HG03342 (cell line): ENCODE measurements around the gene KCNAB1.
A peak's percentile ranks its signal among the peaks of the same experiment; 100 is the strongest.

Source experiments
- ATAC-seq: cut with Tn5 transposase; IDR thresholded peaks from one replicate; pipeline ENCODE4 v1.9.1; 2021; ENCODE audit warnings: mild to moderate bottlenecking, moderate library complexity; ENCODE audit not compliant: unreplicated experiment

KCNAB1 gene

GRCh38 chr3:156479604-156480003 lies 359.2 kb downstream of the KCNAB1 start:
- ATAC-seq = no peak

DNA sequence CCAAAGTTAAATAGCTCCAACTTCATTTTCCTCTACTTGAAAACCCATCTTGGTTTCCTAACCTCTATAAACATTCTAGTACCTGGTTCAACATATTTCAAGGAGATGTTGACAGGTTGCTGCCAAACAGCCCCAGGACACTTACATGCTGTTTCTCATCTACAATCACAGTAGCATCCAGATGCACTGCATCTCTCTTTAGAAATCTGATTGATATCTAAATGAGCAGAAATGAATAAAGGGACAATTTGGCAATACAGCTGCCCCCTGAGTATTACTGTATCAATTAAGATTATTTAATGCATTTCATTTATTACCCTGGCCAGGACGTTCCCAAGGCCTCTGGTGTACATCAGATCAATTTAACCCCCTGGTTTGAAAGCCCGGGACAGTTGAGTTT lies 360.6 kb downstream of the KCNAB1 start:
- ATAC-seq = no peak

DNA sequence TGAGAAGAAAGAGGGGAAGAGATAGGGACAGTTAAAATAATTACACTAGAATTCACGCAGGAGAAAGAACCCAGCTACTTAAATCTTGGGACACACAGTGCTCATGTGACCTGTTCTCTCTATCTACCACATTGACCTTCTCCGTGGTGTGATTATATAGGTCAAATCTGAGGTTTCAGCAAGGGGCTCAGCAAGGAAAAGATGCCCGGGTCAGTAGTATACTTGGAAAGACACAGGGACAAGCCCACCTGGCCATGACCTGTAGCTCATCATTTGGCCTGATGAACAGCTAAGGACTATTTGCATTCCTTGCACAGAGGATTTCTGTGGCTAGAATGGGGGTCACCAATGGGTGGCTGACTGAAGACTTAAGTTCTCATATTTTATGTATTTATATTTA lies 362.6 kb downstream of the KCNAB1 start:
- ATAC-seq = peak; percentile 11

DNA sequence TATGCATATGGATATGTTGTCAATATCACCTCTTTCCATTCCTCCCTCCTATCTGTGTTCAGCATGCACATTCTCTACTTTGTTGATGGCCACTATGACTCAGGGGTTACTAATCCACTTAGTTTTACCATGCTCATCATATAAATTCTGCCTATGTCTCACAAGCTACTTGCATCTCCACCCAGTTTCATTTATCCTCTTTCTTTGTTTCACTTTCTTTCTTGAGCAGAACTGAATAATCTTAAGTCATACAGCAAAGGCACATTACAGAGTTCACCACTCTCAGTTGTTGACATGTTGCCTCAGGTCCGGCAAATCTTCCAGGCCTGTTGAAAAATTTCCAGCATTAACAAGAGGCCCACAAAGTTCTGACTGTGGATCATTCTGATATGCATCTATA lies 363.0 kb downstream of the KCNAB1 start:
- ATAC-seq = peak; percentile 89

- peak; percentile 81 for ATAC-seq
Observed at GRCh38 chr3:156483961-156484787, 363.8 kb downstream of the KCNAB1 start.

- no peak for ATAC-seq
Observed at GRCh38 chr3:156488767-156489166, 368.4 kb downstream of the KCNAB1 start.

- ATAC-seq = no peak
Observed at GRCh38 chr3:156489462-156489911, 369.1 kb downstream of the KCNAB1 start.

DNA sequence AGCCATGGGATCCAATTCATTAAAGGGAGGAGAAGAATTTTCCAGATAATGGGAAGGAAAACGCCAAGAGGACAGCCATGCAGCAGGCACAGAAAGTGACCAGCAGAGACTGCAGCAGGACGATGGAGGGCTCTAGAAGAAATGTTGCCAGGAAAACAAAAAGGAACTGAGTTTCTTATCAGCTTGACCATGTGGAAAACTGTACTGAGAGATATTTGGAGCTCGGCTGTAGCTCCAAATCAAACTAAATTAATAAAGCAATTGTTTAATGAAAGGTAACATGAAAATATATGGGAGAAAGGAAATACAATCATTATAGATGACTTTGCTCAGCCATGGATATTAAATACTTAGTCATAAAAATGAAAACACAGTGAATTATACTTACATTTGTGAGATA lies 370.8 kb downstream of the KCNAB1 start:
- no peak for ATAC-seq

DNA sequence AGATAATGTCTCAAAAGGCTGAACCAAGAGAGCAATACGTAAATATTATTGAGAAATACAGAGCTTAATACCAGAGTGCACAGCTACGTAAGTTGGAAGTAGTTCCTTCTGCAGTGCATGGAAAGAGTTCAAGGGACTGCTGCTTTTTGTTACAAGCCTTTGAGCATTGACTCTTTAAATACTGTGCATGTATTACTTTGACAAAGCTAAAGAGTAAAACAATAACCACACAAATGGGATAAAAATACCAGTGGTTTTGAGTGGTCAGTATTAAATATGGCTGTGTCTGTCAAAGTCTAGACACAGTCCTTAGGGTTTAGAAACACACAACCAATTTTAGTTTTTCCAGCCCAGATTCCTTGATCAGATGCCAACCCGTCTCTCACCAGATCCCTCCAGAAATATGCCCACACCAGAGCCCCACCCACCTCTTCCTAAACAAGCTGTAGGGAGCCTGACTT lies 372.5 kb downstream of the KCNAB1 start:
- no peak for ATAC-seq

DNA sequence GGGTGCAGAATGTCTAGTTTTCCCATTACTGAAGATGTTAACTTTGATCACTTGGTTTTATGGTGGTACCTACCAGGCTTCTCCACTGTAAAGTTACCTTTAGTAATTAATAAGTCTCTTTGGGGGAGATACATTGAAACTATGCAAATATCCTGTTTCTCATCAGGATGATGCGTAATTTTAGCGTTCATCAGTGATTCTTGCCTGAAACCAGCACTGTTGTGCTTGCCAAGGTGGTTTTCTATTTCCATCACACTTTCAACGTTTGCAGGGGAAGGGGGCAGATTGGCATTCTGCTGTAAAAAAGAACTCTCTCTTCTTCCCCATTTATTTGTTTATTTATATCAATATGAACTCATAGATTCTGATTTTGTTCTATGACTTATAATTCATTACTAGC lies 373.5 kb downstream of the KCNAB1 start:
- ATAC-seq = no peak

GRCh38 chr3:156495816-156496215 lies 375.4 kb downstream of the KCNAB1 start:
- ATAC-seq = no peak

DNA sequence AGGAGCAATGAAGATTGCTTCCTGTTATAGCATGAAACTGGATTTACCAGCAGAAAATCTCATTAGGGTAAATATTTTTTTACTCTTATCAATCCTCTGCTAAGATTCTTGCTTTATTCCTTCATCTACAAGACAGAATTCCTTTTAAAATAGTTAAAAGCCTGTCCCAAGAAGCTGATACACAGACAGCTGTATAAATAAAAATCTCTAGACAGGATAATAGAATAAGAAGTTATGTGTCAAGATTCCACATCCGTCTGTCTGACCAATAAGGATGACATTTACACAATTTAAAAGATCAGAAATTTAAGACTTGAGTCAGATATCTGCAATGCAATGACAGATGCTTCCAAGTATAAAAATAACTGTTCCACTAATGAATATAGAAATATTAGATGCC lies 376.9 kb downstream of the KCNAB1 start:
- ATAC-seq = no peak

DNA sequence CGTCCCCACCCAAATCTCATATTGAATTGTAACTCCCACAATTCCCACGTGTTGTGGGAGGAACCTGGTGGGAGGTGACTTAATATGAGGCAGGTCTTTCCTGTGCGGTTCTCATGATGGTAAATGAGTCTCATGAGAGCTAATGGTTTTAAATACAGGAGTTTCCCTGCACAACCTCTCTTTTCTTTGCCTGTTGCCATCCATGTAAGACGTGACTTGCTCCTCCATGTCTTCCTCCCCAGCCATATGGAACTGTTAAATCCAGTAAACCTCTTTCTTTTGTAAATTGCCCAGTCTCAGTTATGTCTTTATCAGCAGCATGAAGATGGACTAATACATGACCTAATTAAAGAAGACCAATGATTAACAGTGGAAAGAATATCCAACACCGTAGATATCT lies 377.9 kb downstream of the KCNAB1 start:
- ATAC-seq = no peak

DNA sequence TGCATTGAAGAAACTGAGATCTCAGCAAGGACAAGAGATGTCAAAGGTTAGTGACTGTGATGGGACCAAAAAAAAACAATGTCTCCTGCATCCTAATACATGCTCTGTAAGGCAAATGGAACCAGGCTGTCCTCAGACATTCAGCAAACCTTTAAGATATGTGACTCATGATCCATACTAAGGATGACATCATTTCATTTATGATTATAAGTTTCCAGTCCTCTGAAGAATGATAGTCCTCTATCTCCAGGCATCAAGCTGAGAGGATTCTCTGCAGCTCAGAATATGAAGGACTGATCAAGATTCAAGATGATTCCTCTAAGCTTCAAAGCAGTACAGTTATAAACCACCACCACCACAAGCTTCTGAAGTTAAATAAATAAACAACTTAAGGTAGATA lies 386.9 kb downstream of the KCNAB1 start:
- no peak for ATAC-seq

DNA sequence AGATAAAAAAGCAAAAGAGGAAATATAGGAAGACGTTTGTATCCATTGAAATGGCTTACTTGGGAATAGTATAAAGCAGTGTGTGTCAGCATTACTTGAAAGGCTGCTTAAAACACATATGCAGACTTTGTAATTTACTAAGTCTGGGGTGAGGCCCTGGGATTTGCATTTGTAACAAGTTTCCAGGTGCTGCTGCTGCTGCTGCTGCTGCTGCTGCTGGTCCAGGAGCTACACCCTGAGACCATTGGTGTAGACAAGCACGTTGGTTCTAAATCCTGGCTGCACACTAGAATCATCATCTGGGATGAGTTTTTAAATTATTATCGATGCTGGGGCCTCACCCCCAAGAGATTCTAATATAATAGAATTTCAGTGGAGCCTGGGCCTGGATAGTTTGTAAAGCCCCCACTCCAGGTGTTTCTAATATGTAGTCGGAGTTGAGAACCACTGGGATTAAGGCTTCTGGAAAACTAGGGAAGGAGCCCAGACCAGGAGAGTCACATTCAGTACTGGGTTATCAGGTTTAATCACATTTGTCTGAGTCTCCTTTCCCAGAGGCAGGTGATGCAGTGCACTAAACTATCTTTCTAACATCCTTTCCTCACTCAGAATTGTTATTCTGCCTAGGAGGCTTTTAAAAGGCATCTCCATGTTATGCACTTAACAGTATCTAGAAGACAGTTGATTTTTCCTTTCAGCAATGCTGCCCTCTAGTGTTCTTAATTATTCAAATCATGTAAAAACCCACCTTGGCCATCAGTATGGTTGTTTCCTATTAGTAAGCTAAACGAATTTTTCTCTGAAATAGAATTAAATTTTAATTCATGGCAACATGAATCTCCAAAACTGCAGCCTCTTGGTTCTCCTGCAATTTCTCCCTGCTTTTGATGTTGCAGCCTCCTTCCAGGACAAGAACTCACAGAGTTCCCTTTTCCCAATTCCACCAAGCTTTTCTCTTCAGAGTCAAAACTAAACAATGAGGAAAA lies 389.1 kb downstream of the KCNAB1 start:
- peak; percentile 89 for ATAC-seq

- no peak for ATAC-seq
Observed at GRCh38 chr3:156511987-156512677, 391.8 kb downstream of the KCNAB1 start.

DNA sequence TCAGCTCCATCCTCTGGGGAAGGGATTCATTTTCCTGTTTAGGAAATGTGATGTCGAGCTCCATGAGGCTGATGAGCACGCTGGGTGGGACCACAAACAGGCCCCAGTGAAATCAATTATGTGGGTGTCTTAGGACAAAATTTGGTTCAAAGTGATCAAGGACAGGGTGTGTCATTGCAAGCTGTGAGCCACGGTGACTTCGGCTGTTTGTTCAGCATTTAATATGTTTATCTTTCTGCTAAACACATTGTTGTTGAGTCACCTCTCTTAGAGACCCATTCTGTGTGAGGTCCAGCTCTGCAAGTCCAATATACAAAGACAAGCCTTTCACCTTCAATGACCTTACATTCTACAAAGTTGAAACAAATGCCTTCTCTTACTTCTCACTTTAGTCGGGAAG lies 393.2 kb downstream of the KCNAB1 start:
- no peak for ATAC-seq

- ATAC-seq = no peak
Observed at GRCh38 chr3:156516284-156516683, 395.9 kb downstream of the KCNAB1 start.

GRCh38 chr3:156516961-156517360 lies 396.6 kb downstream of the KCNAB1 start:
- no peak for ATAC-seq

DNA sequence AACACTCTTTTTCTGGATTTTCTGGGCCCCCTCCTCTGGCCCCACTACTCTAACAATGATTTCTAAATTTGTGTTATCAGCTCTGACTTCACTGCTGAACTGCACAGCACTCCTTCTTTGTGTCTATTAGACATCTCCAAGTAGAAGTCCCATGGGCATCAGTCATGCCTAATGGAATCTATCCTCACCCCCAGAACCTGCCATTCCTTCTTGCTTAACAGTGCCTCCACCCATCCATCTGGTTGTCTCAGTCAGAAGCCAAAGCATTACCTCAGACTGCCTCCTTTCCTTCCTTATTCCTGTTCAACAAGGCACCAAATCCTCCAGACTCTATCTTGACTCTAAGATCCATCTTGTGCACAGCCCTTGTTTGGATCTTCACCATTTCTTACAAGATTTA lies 398.3 kb downstream of the KCNAB1 start:
- ATAC-seq = no peak

DNA sequence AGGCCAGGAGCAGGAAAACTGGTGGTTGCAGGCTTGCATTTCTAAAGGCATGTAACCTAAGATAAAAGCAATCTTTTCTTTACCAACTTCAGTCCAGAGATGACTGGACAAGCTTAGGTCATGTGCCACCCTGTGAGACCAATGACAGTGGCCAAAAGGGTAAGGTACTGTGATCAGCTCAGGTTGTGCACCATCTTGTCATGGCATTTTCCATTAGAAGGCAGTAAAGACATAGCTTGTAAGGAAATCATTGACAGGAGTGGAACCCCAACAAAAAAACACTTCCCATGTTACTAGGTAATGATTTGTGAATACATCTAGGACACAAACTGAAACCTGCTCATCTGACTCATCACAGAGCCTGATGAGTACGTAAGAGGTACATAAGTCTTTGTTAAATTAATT lies 399.4 kb downstream of the KCNAB1 start:
- peak; percentile 95 for ATAC-seq
